NCI-H510A (cell line): ENCODE measurements around the gene NKD1.

ENCODE experiments used
- DNase-seq: peaks from one replicate; lab custom pipeline; 2025; lab: John Stamatoyannopoulos, UW

NKD1 gene

GRCh38 chr16:50695017-50696000 lies 147.1 kb downstream of the NKD1 start:
- DNase-seq, result no peak

- no peak for DNase-seq
These were observed 147.9 kb downstream of the NKD1 start for GRCh38 chr16:50696126-50696525.

DNA sequence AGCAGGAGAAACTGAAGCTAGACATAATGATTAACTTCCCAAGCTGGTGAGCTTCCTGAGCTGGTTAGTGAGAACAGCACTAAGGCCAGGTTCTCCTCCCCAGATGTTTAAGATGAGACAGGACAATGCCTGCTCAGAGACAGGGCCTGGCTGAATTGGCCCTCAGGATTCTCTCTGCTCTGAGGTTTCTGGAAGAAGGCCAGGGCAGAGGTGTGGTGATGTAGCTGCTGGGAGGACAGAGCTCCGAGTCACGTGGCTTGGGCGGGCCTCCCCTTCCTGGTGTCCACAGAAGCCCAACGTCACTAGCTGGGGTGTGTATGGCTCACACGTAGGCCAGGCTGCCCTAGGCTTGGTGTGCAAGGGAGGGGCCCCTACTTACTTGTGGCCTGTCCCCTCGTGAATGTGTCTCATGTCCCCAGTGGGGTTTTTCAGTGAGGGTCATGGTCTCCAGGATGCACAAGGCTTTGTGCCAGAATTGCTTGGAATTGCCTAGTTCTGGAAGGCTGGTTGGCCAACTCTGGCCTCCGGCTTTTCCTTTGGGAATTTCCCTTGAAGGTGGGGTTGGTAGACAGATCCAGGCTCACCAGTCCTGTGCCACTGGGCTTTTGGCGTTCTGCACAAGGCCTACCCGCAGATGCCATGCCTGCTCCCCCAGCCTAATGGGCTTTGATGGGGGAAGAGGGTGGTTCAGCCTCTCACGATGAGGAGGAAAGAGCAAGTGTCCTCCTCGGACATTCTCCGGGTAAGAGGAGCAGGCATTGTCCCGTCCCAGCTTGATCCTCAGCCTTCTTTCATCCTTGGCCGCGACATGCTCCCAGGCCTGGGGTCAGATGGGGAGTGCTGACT lies 148.6 kb downstream of the NKD1 start:
- no peak for DNase-seq

DNA sequence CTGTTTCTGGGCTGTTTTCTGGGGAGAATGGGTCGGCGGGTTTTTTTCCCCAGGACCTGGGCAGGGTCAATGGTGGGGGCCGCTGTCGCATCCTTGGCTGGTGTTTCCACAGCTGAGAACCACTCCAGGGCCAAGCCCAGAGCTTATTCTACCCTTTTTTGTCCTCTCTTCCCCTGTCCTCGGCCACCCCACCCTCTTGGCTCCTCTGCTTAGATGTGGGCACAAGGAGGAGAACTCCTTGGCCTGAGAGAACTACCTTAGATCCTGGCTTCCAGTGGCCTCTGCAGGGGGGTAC lies 149.2 kb downstream of the NKD1 start:
- no peak for DNase-seq

DNA sequence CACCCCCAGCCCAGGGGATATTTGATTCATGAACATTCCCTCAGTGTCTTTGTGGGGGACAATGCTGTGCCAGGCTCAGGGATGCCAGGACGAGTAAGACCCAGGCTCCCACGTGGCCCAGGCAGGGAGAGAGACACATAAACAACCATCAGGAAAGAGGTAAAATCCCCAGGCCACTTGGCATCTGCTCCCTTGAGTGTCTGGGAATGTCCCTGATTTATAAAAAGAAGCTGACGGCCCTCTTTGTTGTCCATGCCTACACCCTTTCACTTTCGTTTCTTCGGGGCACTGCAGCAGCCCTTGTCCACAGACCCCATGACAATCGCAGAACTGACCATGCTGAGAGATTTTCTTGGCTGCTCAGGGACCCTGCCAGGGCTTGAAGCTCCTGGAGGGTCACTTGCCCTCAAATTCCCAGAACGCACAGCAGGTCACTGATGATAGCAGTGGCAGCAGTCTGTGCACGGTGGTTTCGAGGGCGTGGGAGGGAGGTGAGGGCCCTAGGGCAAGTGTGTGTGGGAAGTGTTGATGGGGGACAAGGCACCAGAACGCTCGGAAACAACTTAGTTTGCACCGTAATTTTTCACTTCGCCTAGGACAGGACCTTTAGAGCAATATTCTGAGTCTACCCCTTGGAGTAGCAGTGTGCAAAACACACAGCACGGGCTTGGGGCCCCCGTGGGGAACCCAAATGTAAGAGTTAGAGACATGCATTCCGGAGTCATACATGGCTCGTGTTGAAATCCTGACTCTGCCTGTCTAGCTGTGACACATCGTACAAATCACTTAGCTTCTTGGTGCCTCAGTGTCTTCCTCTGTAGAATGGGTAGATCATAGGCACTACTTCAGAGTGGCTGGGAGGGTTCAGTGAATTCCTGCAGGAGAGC lies 149.9 kb downstream of the NKD1 start:
- DNase-seq, result no peak
